Measurements from ENCODE around the gene ATP2B2.

The ATP2B2 gene

GRCh38 chr3:10353661-10354360 lies 151.6 kb downstream of the ATP2B2 start:
- DNase-seq (ENCODE audit: extremely low read depth, low read depth): no peak
- TF ChIP-seq, protein P1, sequence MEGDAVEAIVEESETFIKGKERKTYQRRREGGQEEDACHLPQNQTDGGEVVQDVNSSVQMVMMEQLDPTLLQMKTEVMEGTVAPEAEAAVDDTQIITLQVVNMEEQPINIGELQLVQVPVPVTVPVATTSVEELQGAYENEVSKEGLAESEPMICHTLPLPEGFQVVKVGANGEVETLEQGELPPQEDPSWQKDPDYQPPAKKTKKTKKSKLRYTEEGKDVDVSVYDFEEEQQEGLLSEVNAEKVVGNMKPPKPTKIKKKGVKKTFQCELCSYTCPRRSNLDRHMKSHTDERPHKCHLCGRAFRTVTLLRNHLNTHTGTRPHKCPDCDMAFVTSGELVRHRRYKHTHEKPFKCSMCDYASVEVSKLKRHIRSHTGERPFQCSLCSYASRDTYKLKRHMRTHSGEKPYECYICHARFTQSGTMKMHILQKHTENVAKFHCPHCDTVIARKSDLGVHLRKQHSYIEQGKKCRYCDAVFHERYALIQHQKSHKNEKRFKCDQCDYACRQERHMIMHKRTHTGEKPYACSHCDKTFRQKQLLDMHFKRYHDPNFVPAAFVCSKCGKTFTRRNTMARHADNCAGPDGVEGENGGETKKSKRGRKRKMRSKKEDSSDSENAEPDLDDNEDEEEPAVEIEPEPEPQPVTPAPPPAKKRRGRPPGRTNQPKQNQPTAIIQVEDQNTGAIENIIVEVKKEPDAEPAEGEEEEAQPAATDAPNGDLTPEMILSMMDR (IDR thresholded peaks at IDR 0.05; ENCODE audit: low read depth, low read length): no peak

DNA sequence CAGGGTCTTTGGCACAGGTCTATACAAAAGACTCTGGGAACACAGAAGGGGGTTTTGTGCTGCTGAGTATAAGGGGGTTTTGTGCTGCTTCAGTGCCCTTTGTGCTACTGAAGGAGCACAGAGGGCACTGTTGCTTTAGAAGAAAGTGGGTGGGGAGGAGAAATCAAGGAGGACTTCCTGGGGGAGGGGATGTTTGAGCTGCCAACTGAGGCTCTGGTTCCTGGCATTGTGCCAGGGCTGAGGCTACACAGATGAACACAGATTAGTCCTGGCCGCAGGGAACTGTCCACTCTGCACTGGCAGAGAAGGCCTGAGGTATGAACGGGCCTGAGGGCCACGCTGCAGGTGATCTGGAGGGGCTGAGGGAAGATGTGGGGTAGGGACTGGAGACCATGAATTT lies 152.2 kb downstream of the ATP2B2 start:
- no peak for DNase-seq (ENCODE audit: extremely low read depth, low read depth)
- TF ChIP-seq, protein P1 (IDR thresholded peaks at IDR 0.05; ENCODE audit: low read depth, low read length): no peak

GRCh38 chr3:10352146-10352911 lies 153.1 kb downstream of the ATP2B2 start:
- no peak for DNase-seq (ENCODE audit: extremely low read depth, low read depth)
- TF ChIP-seq, protein P1 (IDR thresholded peaks at IDR 0.05; ENCODE audit: low read depth, low read length): no peak; the same call in 1 of the 2 replicates

DNA sequence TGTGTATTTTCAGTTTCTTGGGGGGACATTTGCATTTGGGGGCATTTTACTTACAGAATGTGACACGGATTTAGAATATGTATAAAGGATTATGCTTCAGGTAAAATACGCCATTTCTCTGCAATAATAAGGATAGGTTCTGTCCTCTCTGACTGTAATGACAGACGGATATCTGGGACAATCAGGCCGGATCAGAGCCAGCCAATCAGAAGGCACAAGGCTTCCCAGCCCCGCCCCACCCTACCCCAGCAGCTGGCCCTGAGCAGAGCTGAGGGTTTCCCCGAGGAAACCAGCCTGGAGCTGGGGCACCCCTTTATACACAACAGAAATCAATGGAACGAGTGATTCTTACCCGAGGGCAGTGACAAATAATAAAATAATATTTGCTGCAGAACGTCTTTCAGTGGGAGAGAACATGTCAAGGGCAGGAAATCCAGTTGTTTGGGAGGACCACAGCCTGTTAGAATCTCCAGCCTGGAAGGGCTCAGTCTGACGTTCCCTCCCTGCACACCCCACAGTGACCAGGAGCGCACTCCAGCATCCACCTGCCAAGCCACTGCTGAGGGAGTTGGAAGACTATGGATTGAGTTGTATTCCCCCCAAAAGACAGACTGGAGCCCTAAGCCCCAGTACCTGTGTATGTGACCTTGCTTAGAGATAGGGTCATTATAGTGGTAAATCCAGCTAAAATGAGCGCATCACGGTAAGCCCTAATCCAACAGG lies 154.2 kb downstream of the ATP2B2 start:
- no peak for DNase-seq (ENCODE audit: extremely low read depth, low read depth)

DNA sequence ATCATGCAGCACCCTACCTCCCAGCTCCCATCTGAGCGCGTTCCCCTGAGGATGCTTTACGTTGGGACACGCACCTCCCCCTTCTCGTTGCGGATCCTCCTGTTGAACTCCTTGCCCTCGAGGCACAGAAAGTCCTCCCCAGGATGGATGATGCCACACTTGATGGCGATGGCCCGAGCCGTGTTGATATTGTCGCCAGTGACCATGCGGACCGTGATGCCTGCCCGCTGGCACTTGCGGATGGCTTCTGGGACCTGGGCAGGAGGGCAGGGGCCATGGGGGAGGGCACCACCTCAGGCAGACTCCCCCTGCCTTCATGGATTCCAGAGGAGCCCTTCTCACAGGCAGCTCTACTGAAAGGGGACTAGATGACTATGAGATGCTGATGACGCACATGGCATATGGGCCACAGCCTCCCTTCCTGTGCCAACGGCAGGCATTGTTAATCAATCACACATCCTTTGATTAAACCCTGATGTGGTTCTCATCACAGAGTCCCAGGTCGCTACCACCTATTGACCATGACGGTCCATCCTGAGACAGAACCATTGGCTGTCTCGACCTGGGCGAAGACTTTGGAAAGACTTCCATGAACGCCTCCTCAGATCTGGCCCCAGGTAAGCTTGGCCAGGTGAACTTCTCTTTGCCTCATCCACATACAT lies 154.9 kb downstream of the ATP2B2 start:
- TF ChIP-seq, protein P1 (IDR thresholded peaks at IDR 0.05; ENCODE audit: low read depth, low read length): no peak
- no peak for DNase-seq (ENCODE audit: extremely low read depth, low read depth)

More for the DNA sequence above, 154.2 kb downstream of the ATP2B2 start:
- TF ChIP-seq, protein P1 (IDR thresholded peaks at IDR 0.05; ENCODE audit: low read depth, low read length): no peak

- TF ChIP-seq, protein P1 (IDR thresholded peaks at IDR 0.05; ENCODE audit: low read depth, low read length): no peak
- no peak for DNase-seq (ENCODE audit: extremely low read depth, low read depth)
Observed at GRCh38 chr3:10349801-10350200, 155.6 kb downstream of the ATP2B2 start.

Measured in AG09319 (cell line).